ENCODE results near the gene ZNF813. TPM values are rescaled to one million over a fixed set of nuclear protein-coding genes. Genes with fewer than 3 reads are reported as not detected.

Gene ZNF813
- total and polyA plus RNA-seq, 9 of the 15 experiments (the other 6 are each of a cell fraction or from before 2014, with no cell fraction given), result 1.3 to 8.0 (median 5.3) TPM

GRCh38 chr19:53520547-53521372 lies 53.2 kb downstream of the ZNF813 start (continued):
- peak; percentile 95 for TF ChIP-seq CREM (IDR thresholded peaks at IDR 0.05; ENCODE audit: low read depth)
- no peak for TF ChIP-seq SFPQ (IDR thresholded peaks at IDR 0.05; ENCODE audit: low read depth, low read length)
- TF ChIP-seq THRA (IDR thresholded peaks at IDR 0.05), result no peak
- TF ChIP-seq SNRNP70 (optimal IDR thresholded peaks at IDR 0.05; ENCODE audit: low read depth, low read length), result no peak
- TF ChIP-seq HMG20A (CRISPR knock-in tag; conservative IDR thresholded peaks at IDR 0.05), result no peak
- no peak for TF ChIP-seq ZBTB1 (CRISPR knock-in tag; IDR thresholded peaks at IDR 0.05; ENCODE audit: borderline replicate concordance, low read depth)
- no peak for TF ChIP-seq HIVEP1 (CRISPR knock-in tag; IDR thresholded peaks at IDR 0.05)
- TF ChIP-seq NELFE (IDR thresholded peaks at IDR 0.05; ENCODE audit: insufficient read depth, insufficient read length), result no peak
- no peak for TF ChIP-seq LARP7 (IDR thresholded peaks at IDR 0.05)
- no peak for TF ChIP-seq RNF2 (IDR thresholded peaks at IDR 0.05)
- peak; percentile 64 for TF ChIP-seq PKNOX1 (IDR thresholded peaks at IDR 0.05)
- TF ChIP-seq BACH1 (tag; IDR thresholded peaks at IDR 0.05), result no peak
- TF ChIP-seq NFIC (IDR thresholded peaks at IDR 0.05), result peak; percentile 70
- no peak for TF ChIP-seq ZNF518B (CRISPR knock-in tag; IDR thresholded peaks at IDR 0.05)
- peak; percentile 92 for TF ChIP-seq CXXC5 (CRISPR knock-in tag; IDR thresholded peaks at IDR 0.05)
- TF ChIP-seq ZNF76 (CRISPR knock-in tag; IDR thresholded peaks at IDR 0.05; ENCODE audit: borderline replicate concordance), result peak; percentile 83
- no peak for TF ChIP-seq ID3 (CRISPR knock-in tag; IDR thresholded peaks at IDR 0.05)
- no peak for TF ChIP-seq ID3 (tag; IDR thresholded peaks at IDR 0.05)
- no peak for TF ChIP-seq ZFP36 (IDR thresholded peaks at IDR 0.05; ENCODE audit: low read depth, low read length, partially characterized antibody)
- no peak for TF ChIP-seq NR3C1 (CRISPR knock-in tag; IDR thresholded peaks at IDR 0.05)
- TF ChIP-seq HNRNPUL1 (IDR thresholded peaks at IDR 0.05; ENCODE audit: low read length), result no peak

Data from K562 (cell line).